ENCODE results near the gene PPP1R37. TPM values are rescaled to one million over a fixed set of nuclear protein-coding genes. Genes with fewer than 3 reads are reported as not detected.

The PPP1R37 gene
- total and polyA plus RNA-seq, 4 experiments from 2014 or later, result 0.31 to 26.2 (median 13.3) TPM

- peaks cover 12 to 34% (median 22%) of the 10 kb centered on the region in 4 donors for H3K4me1 Mint-ChIP-seq
- H3K36me3 Mint-ChIP-seq, result no peaks in the 10 kb centered on the region
- ChIA-PET CTCF (ENCODE audit: partially characterized antibody) (interaction anchor here (1.5 to 2.1 kb wide), 2 partner anchors 11 to 51 kb away, joined by 3 to 4 read pairs; no protein-coding TSS in a partner anchor), POLR2A (ENCODE audit: partially characterized antibody) (interaction anchor here (1.1 to 4.3 kb wide), 5 partner anchors 9 to 62 kb away, joined by 4 to 54 read pairs (median 14); partner anchors contain the start of genes BLOC1S3, PPP1R37 and TRAPPC6A)
- no peaks in the 10 kb centered on the region for H3K9me3 Mint-ChIP-seq
- peak in 1 of 5 donors; percentile 35 for DNase-seq
- Histone ChIP-seq H3K27ac (ENCODE audit: low read depth, low read length) (no peak overlapping the region), H3K4me3 (ENCODE audit: low read length in 2 of 2) (no peak overlapping the region), H3K9me3 (ENCODE audit: control insufficient read depth in 1 of 2, low read length in 2 of 2) (no peaks in the 10 kb centered on the region), H3K36me3 (ENCODE audit: insufficient read depth, low read length) (no peaks in the 10 kb centered on the region), H3K27me3 (ENCODE audit: insufficient read depth, low read length) (peaks cover 3% of the 10 kb centered on the region), H3K4me1 (ENCODE audit: insufficient read depth, low read length) (peaks cover 28% of the 10 kb centered on the region)
- H3K27me3 Mint-ChIP-seq, result peaks cover 3 to 6% of the 10 kb centered on the region in 2 donors
- peak overlapping the region; percentile 8 to 74 (median 53) for H3K27ac Mint-ChIP-seq
- intact Hi-C loops (cut with micrococcal nuclease), result no loop called here
- peak overlapping the region; percentile 54 to 76 (median 74) for H3K4me3 Mint-ChIP-seq
Measured at GRCh38 chr19:45154064-45154827, 61.3 kb downstream of the PPP1R37 start.

- H3K4me1 Mint-ChIP-seq, result peaks cover 13 to 34% (median 22%) of the 10 kb centered on the region in 4 donors
- Histone ChIP-seq H3K9me3 (ENCODE audit: control insufficient read depth in 1 of 2, low read length in 2 of 2) (no peaks in the 10 kb centered on the region), H3K4me1 (ENCODE audit: insufficient read depth, low read length) (peaks cover 28% of the 10 kb centered on the region), H3K4me3 (ENCODE audit: low read length in 2 of 2) (no peak overlapping the region), H3K27ac (ENCODE audit: low read depth, low read length) (no peak overlapping the region), H3K36me3 (ENCODE audit: insufficient read depth, low read length) (no peaks in the 10 kb centered on the region), H3K27me3 (ENCODE audit: insufficient read depth, low read length) (peaks cover 3% of the 10 kb centered on the region)
- no peaks in the 10 kb centered on the region for H3K9me3 Mint-ChIP-seq
- peaks cover 3 to 6% of the 10 kb centered on the region in 2 donors for H3K27me3 Mint-ChIP-seq
- H3K4me3 Mint-ChIP-seq, result no peak overlapping the region
- intact Hi-C loops (cut with micrococcal nuclease), result no loop called here
- no peak overlapping the region for H3K27ac Mint-ChIP-seq
- peak in 1 of 5 donors; percentile 25 for DNase-seq
- ChIA-PET CTCF (ENCODE audit: partially characterized antibody) (no interaction called here), POLR2A (ENCODE audit: partially characterized antibody) (interaction anchor here (1.4 kb wide), 1 partner anchor 63 kb away, joined by 3 read pairs; the partner anchor contains the start of gene PPP1R37)
- no peaks in the 10 kb centered on the region for H3K36me3 Mint-ChIP-seq
Measured at GRCh38 chr19:45156011-45156630, 63.1 kb downstream of the PPP1R37 start.

- POLR2A ChIA-PET (ENCODE audit: partially characterized antibody), result no interaction called here
- H3K27me3 ChIP-seq (ENCODE audit: insufficient read depth, low read length), result peaks cover 3% of the 10 kb centered on the region
- H3K4me3 ChIP-seq (ENCODE audit: low read length in 2 of 2), result no peak overlapping the region
- peaks cover 27% of the 10 kb centered on the region for H3K4me1 ChIP-seq (ENCODE audit: insufficient read depth, low read length)
- H3K27me3 Mint-ChIP-seq, result peaks cover 3 to 6% of the 10 kb centered on the region in 2 donors
- no peaks in the 10 kb centered on the region for H3K36me3 ChIP-seq (ENCODE audit: insufficient read depth, low read length)
- H3K27ac ChIP-seq (ENCODE audit: low read depth, low read length), result no peak overlapping the region
- DNase-seq, result peak in 1 of 5 donors; percentile 13
- no peaks in the 10 kb centered on the region for H3K36me3 Mint-ChIP-seq
- H3K27ac Mint-ChIP-seq, result peak overlapping the region in 1 of 7 donors; percentile 23
- H3K9me3 ChIP-seq (ENCODE audit: control insufficient read depth in 1 of 2, low read length in 2 of 2), result no peaks in the 10 kb centered on the region
- intact Hi-C loops (cut with micrococcal nuclease), result no loop called here
- H3K9me3 Mint-ChIP-seq, result no peaks in the 10 kb centered on the region
- H3K4me3 Mint-ChIP-seq, result no peak overlapping the region
- H3K4me1 Mint-ChIP-seq, result peaks cover 13 to 30% (median 21%) of the 10 kb centered on the region in 4 donors
- CTCF ChIA-PET (ENCODE audit: partially characterized antibody), result no interaction called here
Measured at GRCh38 chr19:45156751-45157150, 63.8 kb downstream of the PPP1R37 start.

- Histone ChIP-seq H3K4me3 (ENCODE audit: low read length in 2 of 2) (no peak overlapping the region), H3K27ac (ENCODE audit: low read depth, low read length) (no peak overlapping the region), H3K4me1 (ENCODE audit: insufficient read depth, low read length) (peaks cover 10% of the 10 kb centered on the region), H3K9me3 (ENCODE audit: control insufficient read depth in 1 of 2, low read length in 2 of 2) (no peaks in the 10 kb centered on the region), H3K36me3 (ENCODE audit: insufficient read depth, low read length) (no peaks in the 10 kb centered on the region), H3K27me3 (ENCODE audit: insufficient read depth, low read length) (peaks cover 3% of the 10 kb centered on the region)
- ChIA-PET CTCF (ENCODE audit: partially characterized antibody) (interaction anchor here (0.8 kb wide), 1 partner anchor 53 kb away, joined by 3 read pairs; no protein-coding TSS in a partner anchor), POLR2A (ENCODE audit: partially characterized antibody) (no interaction called here)
- intact Hi-C loops (cut with micrococcal nuclease), result no loop called here
- peaks cover 3% of the 10 kb centered on the region in 2 donors for H3K27me3 Mint-ChIP-seq
- peak in 1 of 5 donors; percentile 9 for DNase-seq
- no peaks in the 10 kb centered on the region for H3K9me3 Mint-ChIP-seq
- H3K27ac Mint-ChIP-seq, result no peak overlapping the region
- H3K4me1 Mint-ChIP-seq, result peaks cover 9 to 22% (median 14%) of the 10 kb centered on the region in 4 donors
- no peak overlapping the region for H3K4me3 Mint-ChIP-seq
- no peaks in the 10 kb centered on the region for H3K36me3 Mint-ChIP-seq
Measured at GRCh38 chr19:45158503-45159209, 65.7 kb downstream of the PPP1R37 start.

- Mint-ChIP-seq H3K4me3 (no peak overlapping the region), H3K27me3 (peaks cover 2 to 3% of the 10 kb centered on the region in 2 donors), H3K36me3 (no peaks in the 10 kb centered on the region), H3K4me1 (peaks cover 9 to 22% (median 15%) of the 10 kb centered on the region in 4 donors), H3K9me3 (no peaks in the 10 kb centered on the region), H3K27ac (peak overlapping the region in 1 of 7 donors; percentile 70)
- Histone ChIP-seq H3K4me3 (ENCODE audit: low read length in 2 of 2) (no peak overlapping the region), H3K9me3 (ENCODE audit: control insufficient read depth in 1 of 2, low read length in 2 of 2) (no peaks in the 10 kb centered on the region), H3K27ac (ENCODE audit: low read depth, low read length) (no peak overlapping the region), H3K27me3 (ENCODE audit: insufficient read depth, low read length) (peaks cover 2% of the 10 kb centered on the region), H3K36me3 (ENCODE audit: insufficient read depth, low read length) (no peaks in the 10 kb centered on the region), H3K4me1 (ENCODE audit: insufficient read depth, low read length) (peaks cover 10% of the 10 kb centered on the region)
- DNase-seq, result peak in 1 of 5 donors; percentile 16
- intact Hi-C loops (cut with micrococcal nuclease), result no loop called here
- POLR2A ChIA-PET (ENCODE audit: partially characterized antibody), result interaction anchor here (0.5 to 1.8 kb wide), 3 partner anchors 19 to 1954 kb away, joined by 3 to 5 read pairs (median 3); partner anchors contain the start of genes BLOC1S3 and TRAPPC6A
- CTCF ChIA-PET (ENCODE audit: partially characterized antibody), result no interaction called here
Measured at GRCh38 chr19:45159210-45159970, 66.4 kb downstream of the PPP1R37 start.

GRCh38 chr19:45159971-45160324 lies 67.0 kb downstream of the PPP1R37 start:
- Histone ChIP-seq H3K27ac (ENCODE audit: low read depth, low read length) (no peak overlapping the region), H3K36me3 (ENCODE audit: insufficient read depth, low read length) (no peaks in the 10 kb centered on the region), H3K4me3 (ENCODE audit: low read length in 2 of 2) (no peak overlapping the region), H3K9me3 (ENCODE audit: control insufficient read depth in 1 of 2, low read length in 2 of 2) (no peaks in the 10 kb centered on the region), H3K4me1 (ENCODE audit: insufficient read depth, low read length) (peaks cover 15% of the 10 kb centered on the region), H3K27me3 (ENCODE audit: insufficient read depth, low read length) (no peaks in the 10 kb centered on the region)
- Mint-ChIP-seq H3K36me3 (no peaks in the 10 kb centered on the region), H3K27ac (peak overlapping the region in 1 of 7 donors; percentile 70), H3K4me3 (no peak overlapping the region), H3K27me3 (peaks cover 1 to 3% of the 10 kb centered on the region in 2 donors), H3K4me1 (peaks cover 11 to 26% (median 16%) of the 10 kb centered on the region in 4 donors), H3K9me3 (no peaks in the 10 kb centered on the region)
- ChIA-PET POLR2A (ENCODE audit: partially characterized antibody) (interaction anchor here (0.5 to 1.8 kb wide), 4 partner anchors 10 to 1953 kb away, joined by 3 to 5 read pairs (median 4); partner anchors contain the start of genes BLOC1S3 and TRAPPC6A), CTCF (ENCODE audit: partially characterized antibody) (no interaction called here)
- intact Hi-C loops (cut with micrococcal nuclease), result no loop called here
- no peak for DNase-seq

Measured in CD4-positive, alpha-beta memory T cell (primary cell).